Spleen (tissue), 11 donors: ENCODE data around the gene THRSP. TPM values are rescaled to one million over a fixed set of nuclear protein-coding genes. Genes with fewer than 3 reads are reported as not detected.
"Not testable (repeated sequence)": the region's sequence is repeated elsewhere in the genome, so short reads cannot be mapped to it uniquely, and the experiment has no call there.

Experiments used
- DNase-seq: peaks from one replicate; pipeline ENCODE4 v3.0.0-alpha.2; 2020
- H3K27ac ChIP-seq, 8 donors: fragments of 200-600 bp; sonication (generic) in 7 of 8; 1 replicate in 4 of 8; 2 replicates in 4 of 8; pipeline versions ENCODE4 v1.5.0 to v1.8.0; 2016 to 2021; ENCODE audit warnings: inconsistent platforms in 4 of 8, mild to moderate bottlenecking in 4 of 8, moderate library complexity in 1 of 8
- H3K27me3 ChIP-seq, 7 donors: fragments of 200-600 bp; sonication (generic) in 6 of 7; replicated peaks in 1 of 7; 1 replicate in 4 of 7; 2 replicates in 3 of 7; pipeline versions ENCODE4 v1.5.0 to v1.8.0; 2016 to 2021; ENCODE audit warnings: inconsistent platforms in 3 of 7, mild to moderate bottlenecking in 1 of 7
- H3K36me3 ChIP-seq, 6 donors: fragments of 200-600 bp; sonication (generic) in 5 of 6; 1 replicate in 4 of 6; 2 replicates in 2 of 6; pipeline versions ENCODE4 v1.5.0 to v1.8.0; 2016 to 2021; ENCODE audit warnings: inconsistent platforms in 2 of 6
- H3K4me1 ChIP-seq, 6 donors: fragments of 200-600 bp; sonication (generic) in 5 of 6; 1 replicate in 3 of 6; 2 replicates in 3 of 6; pipeline versions ENCODE4 v1.5.0 to v1.8.0; 2016 to 2021; ENCODE audit warnings: inconsistent platforms in 3 of 6
- H3K4me3 ChIP-seq, 8 donors: fragments of 200-600 bp; sonication (generic) in 7 of 8; 1 replicate in 4 of 8; 2 replicates in 4 of 8; pipeline versions ENCODE4 v1.5.0 to v1.8.0; 2016 to 2021; ENCODE audit warnings: inconsistent platforms in 4 of 8, mild to moderate bottlenecking in 4 of 8, moderate library complexity in 2 of 8
- H3K9me3 ChIP-seq, 8 donors: fragments of 200-600 bp; sonication (generic) in 7 of 8; 1 replicate in 4 of 8; 2 replicates in 4 of 8; pipeline versions ENCODE4 v1.5.0 to v1.8.0; 2016 to 2021; ENCODE audit warnings: inconsistent platforms in 4 of 8
- CTCF ChIP-seq, 11 experiments: fragments of 200-600 bp in 7 of 11; fragments of 450-650 bp in 4 of 11; sonication (generic) in 4 of 11; IDR thresholded peaks in 8 of 11; conservative IDR thresholded peaks in 3 of 11; 1 replicate in 7 of 11; 2 replicates in 4 of 11; pipeline versions ENCODE4 v1.4.0 to v1.8.0; 2016 to 2021; ENCODE audit warnings: antibody characterized with exemption in 11 of 11, inconsistent platforms in 4 of 11, mild to moderate bottlenecking in 1 of 11
- POLR2A ChIP-seq, 3 donors: fragments of 450-650 bp; IDR thresholded peaks; one replicate each; pipeline ENCODE4 v1.5.1; 2017; ENCODE audit warnings: antibody characterized with exemption in 3 of 3, mild to moderate bottlenecking in 1 of 3
- POLR2AphosphoS5 ChIP-seq, 3 donors: sonication (generic); formaldehyde crosslinking; IDR thresholded peaks; one replicate each; pipeline ENCODE4 v1.5.1; 2017; ENCODE audit warnings: antibody characterized with exemption in 3 of 3
- WGBS, 5 donors: extraction: QIAGEN DNeasy Blood & Tissue Kit in 3 of 5; methylation state at CpG; one replicate each; pipeline versions ENCODE4 v1.1.5 to v1.1.7; 2013 to 2018; 5-methylcytosine and 5-hydroxymethylcytosine counted together
- intact Hi-C: fragments of 100-400 bp; cut with DNase I; formaldehyde crosslinking; loops from one replicate; pipeline ENCODE4 v1.15.0; 2023; ENCODE audit warnings: low total_unique reads
- polyA plus RNA-seq, 3 donors: library from polyadenylated mRNA; stranded (reverse); fragments of 200-250 nt; gene quantifications; one replicate each; pipeline ENCODE4 v1.2.1, GENCODE V29; 2013
- total RNA-seq, 7 donors: library from RNA; depleted of rRNA in 3 of 7; stranded (reverse); fragments of >200 nt in 3 of 7; fragmentation: NEBNext Ultra II Directional in 4 of 7; extraction: Animal tissue kit (Norgen Biotek cat#: 25700) in 4 of 7; gene quantifications; one replicate each; pipeline versions ENCODE4 v1.1.0 to v1.2.1, GENCODE V29; 2016 to 2021
- donor health status: healthy with polysubstance abuse.
- donor health status: DM: no; HTN: no; CAD: no; lungs with moderate emphysema.
- donor health status: DM: no; HTN: no; CAD: no.
- donor health status: Bipolar disorder and iron deficiency.
- donor health status: healthy.
- donor health status: DM: no; HTN: no; CAD: no.
- donor health status: DM: yes; HTN: yes; CAD: no.

Gene THRSP
- total and polyA plus RNA-seq, 10 donors, result 0.13 to 0.29 TPM; not detected in 8

DNA sequence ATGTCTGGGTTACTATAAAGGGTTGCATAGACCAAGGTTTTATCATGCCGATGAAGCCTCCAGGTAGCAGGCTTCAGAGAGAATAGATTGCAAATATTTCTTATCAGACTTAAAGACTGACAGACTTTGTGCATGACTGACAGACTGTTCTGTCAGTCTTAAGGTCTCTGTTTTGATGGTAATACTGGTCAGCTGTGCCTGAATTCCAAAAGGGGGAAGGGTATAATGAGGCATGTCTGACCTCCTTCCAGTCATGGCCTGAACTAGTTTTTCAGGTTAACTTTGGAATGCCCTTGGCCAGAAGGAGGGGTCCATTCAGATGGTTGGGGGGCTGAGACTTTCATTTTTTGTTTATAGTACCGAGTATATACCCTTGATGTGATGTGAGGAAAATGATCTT, 35.9 kb upstream of the THRSP start:
- intact Hi-C loops, result no loop called here
- no peak for DNase-seq
- Histone ChIP-seq H3K36me3 (no peaks in the 10 kb centered on the region), H3K4me1 (peaks cover 0 to 18% (median 3%) of the 10 kb centered on the region in 6 donors), H3K27me3 (peaks cover 0 to 11% (median 4%) of the 10 kb centered on the region in 7 donors), H3K9me3 (no peaks in the 10 kb centered on the region), H3K27ac (no peak overlapping the region), H3K4me3 (no peak overlapping the region)
- TF ChIP-seq POLR2A (IDR thresholded peaks at IDR 0.05), result no peak
- no peak for TF ChIP-seq POLR2AphosphoS5 (IDR thresholded peaks at IDR 0.05)
- WGBS, 5 donors, result 85 to 95% (median 92%) methylated on average over 2 of the region's 2 CpGs

GRCh38 chr11:78028423-78028822, 35.2 kb upstream of the THRSP start:
- H3K4me1 ChIP-seq, result peaks cover 0 to 12% (median 0%) of the 10 kb centered on the region in 6 donors
- H3K9me3 ChIP-seq, DNase-seq, H3K27ac ChIP-seq, H3K27me3 ChIP-seq, H3K4me3 ChIP-seq, intact Hi-C loops, H3K36me3 ChIP-seq: not testable (repeated sequence)
- 89 to 94% (median 92%) methylated on average over 9 of the region's 9 CpGs for WGBS, 5 donors

GRCh38 chr11:78030429-78031325, 33.0 kb upstream of the THRSP start:
- no peak for DNase-seq
- no peaks in the 10 kb centered on the region for H3K36me3 ChIP-seq
- no peaks in the 10 kb centered on the region for H3K9me3 ChIP-seq
- H3K4me1 ChIP-seq, result peaks cover 0 to 12% (median 0%) of the 10 kb centered on the region in 6 donors
- WGBS, 5 donors, result 42 to 47% (median 43%) methylated on average over 5 to 7 of the region's 7 CpGs
- TF ChIP-seq CTCF (IDR thresholded peaks at IDR 0.05 in 8 of 11, conservative IDR thresholded peaks at IDR 0.05 in 3 of 11) (no peak), POLR2A (IDR thresholded peaks at IDR 0.05) (no peak), POLR2AphosphoS5 (IDR thresholded peaks at IDR 0.05) (no peak)
- H3K27me3 ChIP-seq, result no peaks in the 10 kb centered on the region
- intact Hi-C loops, result no loop called here
- H3K27ac ChIP-seq, result no peak overlapping the region
- H3K4me3 ChIP-seq, result no peak overlapping the region

- WGBS, 5 donors, result 76 to 94% (median 90%) methylated on average over 3 of the region's 3 CpGs
- no peak for TF ChIP-seq POLR2A (IDR thresholded peaks at IDR 0.05)
- TF ChIP-seq POLR2AphosphoS5 (IDR thresholded peaks at IDR 0.05), result no peak
- DNase-seq, result no peak
- intact Hi-C loops, result no loop called here
- no peaks in the 10 kb centered on the region for H3K36me3 ChIP-seq
- peaks cover 0 to 12% (median 0%) of the 10 kb centered on the region in 6 donors for H3K4me1 ChIP-seq
- H3K27ac ChIP-seq, result no peak overlapping the region
- no peaks in the 10 kb centered on the region for H3K9me3 ChIP-seq
- no peaks in the 10 kb centered on the region for H3K27me3 ChIP-seq
- no peak overlapping the region for H3K4me3 ChIP-seq
Measured at GRCh38 chr11:78031629-78032028, 32.0 kb upstream of the THRSP start.

- no peak for TF ChIP-seq CTCF (IDR thresholded peaks at IDR 0.05 in 8 of 11, conservative IDR thresholded peaks at IDR 0.05 in 3 of 11)
- TF ChIP-seq POLR2AphosphoS5 (IDR thresholded peaks at IDR 0.05), result no peak
- no peak for TF ChIP-seq POLR2A (IDR thresholded peaks at IDR 0.05)
- Histone ChIP-seq H3K4me1 (peaks cover 0 to 12% (median 0%) of the 10 kb centered on the region in 6 donors), H3K27me3 (no peaks in the 10 kb centered on the region), H3K4me3 (no peak overlapping the region), H3K9me3 (no peaks in the 10 kb centered on the region), H3K27ac (no peak overlapping the region), H3K36me3 (no peaks in the 10 kb centered on the region)
- DNase-seq, result no peak
- intact Hi-C loops, result no loop called here
Measured at GRCh38 chr11:78032090-78032489, 31.6 kb upstream of the THRSP start.
